ENCODE data around the gene BCAS1. TPM values are rescaled to one million over a fixed set of nuclear protein-coding genes. Genes with fewer than 3 reads are reported as not detected.

BCAS1 gene
- total RNA-seq, 1 donor from 2014 or later = 0.32 TPM

DNA sequence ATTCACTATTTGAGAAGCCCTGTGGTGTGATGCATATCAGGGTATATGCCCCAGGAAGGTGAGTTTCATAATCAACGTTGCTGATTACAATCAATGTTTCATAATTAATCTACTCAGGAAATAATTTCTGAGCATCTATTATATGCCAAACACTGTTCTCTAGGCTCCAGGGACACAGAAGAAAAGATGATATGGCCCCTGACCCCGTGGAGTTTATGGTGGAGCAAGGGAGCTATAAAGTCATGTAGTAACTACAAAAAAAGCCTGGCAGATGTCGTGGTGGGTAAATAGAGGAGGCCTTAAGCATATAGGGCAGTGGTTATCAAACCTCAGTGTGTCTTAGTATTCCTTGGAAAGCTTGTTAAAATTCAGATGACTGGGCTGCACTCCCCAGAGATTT is 40.1 kb upstream of the BCAS1 start:
- Mint-ChIP-seq H3K9me3 (ENCODE audit: unreplicated experiment) (peaks cover 2% of the 10 kb centered on the region), H3K27ac (ENCODE audit: unreplicated experiment) (no peak overlapping the region), H3K4me3 (ENCODE audit: unreplicated experiment) (no peak overlapping the region), H3K27me3 (ENCODE audit: unreplicated experiment) (peaks cover 5% of the 10 kb centered on the region), H3K4me1 (ENCODE audit: low read depth, unreplicated experiment) (no peaks in the 10 kb centered on the region), H3K36me3 (ENCODE audit: unreplicated experiment) (peaks cover 6% of the 10 kb centered on the region)
- TF ChIP-seq CTCF (IDR thresholded peaks at IDR 0.05; ENCODE audit: partially characterized antibody, unreplicated experiment) = no peak
- DNase-seq = no peak

GRCh38 chr20:54110041-54110440 is 39.6 kb upstream of the BCAS1 start:
- Mint-ChIP-seq H3K9me3 (ENCODE audit: unreplicated experiment) (peaks cover 2% of the 10 kb centered on the region), H3K27me3 (ENCODE audit: unreplicated experiment) (peaks cover 4% of the 10 kb centered on the region), H3K4me3 (ENCODE audit: unreplicated experiment) (no peak overlapping the region), H3K4me1 (ENCODE audit: low read depth, unreplicated experiment) (no peaks in the 10 kb centered on the region), H3K36me3 (ENCODE audit: unreplicated experiment) (peaks cover 6% of the 10 kb centered on the region), H3K27ac (ENCODE audit: unreplicated experiment) (no peak overlapping the region)
- no peak for DNase-seq
- no peak for TF ChIP-seq CTCF (IDR thresholded peaks at IDR 0.05; ENCODE audit: partially characterized antibody, unreplicated experiment)

DNA sequence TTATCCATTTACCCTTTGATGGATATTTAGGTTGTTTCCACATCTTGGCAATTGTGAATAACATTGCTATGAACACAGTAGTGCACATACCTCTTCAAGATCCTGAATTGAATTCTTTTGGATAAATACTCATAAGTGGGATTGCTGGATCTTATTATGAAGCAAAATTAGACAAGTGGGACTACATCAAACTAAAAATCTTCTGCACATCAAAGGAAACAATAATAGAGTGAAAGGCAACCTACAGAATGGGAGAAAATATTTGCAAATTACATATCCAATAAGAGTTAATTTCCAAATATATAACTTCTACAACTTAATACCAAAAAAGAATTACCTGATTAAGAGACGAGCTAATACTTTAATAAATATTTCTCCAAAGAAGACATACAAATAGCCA is 38.4 kb upstream of the BCAS1 start:
- H3K9me3 Mint-ChIP-seq (ENCODE audit: unreplicated experiment) = peaks cover 2% of the 10 kb centered on the region
- H3K27me3 Mint-ChIP-seq (ENCODE audit: unreplicated experiment) = peaks cover 4% of the 10 kb centered on the region
- H3K27ac Mint-ChIP-seq (ENCODE audit: unreplicated experiment) = no peak overlapping the region
- TF ChIP-seq CTCF (IDR thresholded peaks at IDR 0.05; ENCODE audit: partially characterized antibody, unreplicated experiment) = no peak
- DNase-seq = no peak
- no peaks in the 10 kb centered on the region for H3K4me1 Mint-ChIP-seq (ENCODE audit: low read depth, unreplicated experiment)
- peaks cover 6% of the 10 kb centered on the region for H3K36me3 Mint-ChIP-seq (ENCODE audit: unreplicated experiment)
- H3K4me3 Mint-ChIP-seq (ENCODE audit: unreplicated experiment) = no peak overlapping the region

DNA sequence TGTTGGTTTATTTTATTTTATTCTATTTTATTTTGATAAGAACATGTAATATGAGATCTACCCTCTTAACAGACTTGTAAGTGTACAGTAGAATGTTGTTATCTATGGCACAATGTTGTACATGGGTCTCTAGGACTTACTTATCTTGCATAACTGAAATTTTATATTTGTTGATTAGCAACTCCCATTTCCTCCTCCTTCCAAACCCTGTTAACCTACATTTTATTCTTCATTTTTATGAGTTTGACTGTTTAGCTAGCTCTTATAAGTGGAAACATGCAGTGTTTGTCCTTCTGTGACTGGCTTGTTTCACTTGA is 37.9 kb upstream of the BCAS1 start:
- Mint-ChIP-seq H3K27ac (ENCODE audit: unreplicated experiment) (no peak overlapping the region), H3K4me3 (ENCODE audit: unreplicated experiment) (no peak overlapping the region), H3K4me1 (ENCODE audit: low read depth, unreplicated experiment) (no peaks in the 10 kb centered on the region), H3K27me3 (ENCODE audit: unreplicated experiment) (peaks cover 4% of the 10 kb centered on the region), H3K9me3 (ENCODE audit: unreplicated experiment) (peaks cover 2% of the 10 kb centered on the region), H3K36me3 (ENCODE audit: unreplicated experiment) (peaks cover 6% of the 10 kb centered on the region)
- no peak for TF ChIP-seq CTCF (IDR thresholded peaks at IDR 0.05; ENCODE audit: partially characterized antibody, unreplicated experiment)
- DNase-seq = no peak

DNA sequence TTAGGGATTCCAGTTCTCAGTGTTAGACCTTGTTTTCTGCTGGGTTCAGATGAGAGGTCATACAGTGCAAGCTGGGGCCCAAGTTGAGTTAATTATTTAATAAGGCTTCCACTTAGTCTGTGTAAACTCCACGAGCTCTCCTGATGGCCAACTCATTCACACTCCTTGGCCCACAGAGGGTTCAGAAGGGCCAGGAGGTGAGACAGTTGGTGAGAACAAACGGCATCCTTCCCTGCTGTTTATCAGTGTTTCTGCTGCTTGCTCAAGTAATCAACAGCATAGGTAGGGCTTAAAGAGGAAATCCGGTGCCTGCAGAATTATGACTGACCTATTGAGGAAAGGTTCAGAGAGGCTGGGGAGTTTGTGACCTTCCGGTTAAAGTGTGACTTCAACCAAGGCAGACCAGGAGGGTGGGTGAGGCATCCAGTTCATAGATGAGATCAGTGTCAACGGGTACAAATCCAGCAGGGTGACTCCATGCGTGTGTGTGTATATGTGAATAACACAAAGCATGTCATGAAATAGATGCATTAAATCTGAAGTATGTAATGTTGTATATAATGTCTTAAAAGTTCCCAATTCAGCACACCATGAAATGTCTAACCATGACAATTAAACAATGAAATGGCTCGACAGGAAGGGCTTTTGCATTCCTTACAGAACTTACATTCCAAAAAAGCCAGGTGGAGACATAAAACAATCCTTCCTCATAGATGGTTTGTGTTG is 37.4 kb upstream of the BCAS1 start:
- TF ChIP-seq CTCF (IDR thresholded peaks at IDR 0.05; ENCODE audit: partially characterized antibody, unreplicated experiment) = no peak
- Mint-ChIP-seq H3K27ac (ENCODE audit: unreplicated experiment) (no peak overlapping the region), H3K4me1 (ENCODE audit: low read depth, unreplicated experiment) (no peaks in the 10 kb centered on the region), H3K27me3 (ENCODE audit: unreplicated experiment) (peaks cover 4% of the 10 kb centered on the region), H3K36me3 (ENCODE audit: unreplicated experiment) (peaks cover 6% of the 10 kb centered on the region), H3K4me3 (ENCODE audit: unreplicated experiment) (no peak overlapping the region), H3K9me3 (ENCODE audit: unreplicated experiment) (peaks cover 2% of the 10 kb centered on the region)
- DNase-seq = no peak

Measured in glutamatergic neuron (in vitro differentiated cells).